Spinal cord (tissue), 10 donors: ENCODE results near the gene TCF7L1. TPM values are rescaled to one million over a fixed set of nuclear protein-coding genes. Genes with fewer than 3 reads are reported as not detected.

Source experiments
- DNase-seq, 6 donors: peaks; one replicate each; pipeline versions ENCODE4 v3.0.0 to v3.0.0-alpha.2; 2013 to 2015; ENCODE audit warnings: low spot score in 6 of 6, low read depth in 4 of 6
- H3K27ac ChIP-seq: one replicate; pipeline ENCODE4 v1.5.1; 2013; ENCODE audit warnings: low read depth, low read length, control low read depth
- H3K27me3 ChIP-seq: one replicate; pipeline ENCODE4 v1.6.1; 2013; ENCODE audit warnings: low read length; ENCODE audit not compliant: control insufficient read depth, insufficient read depth
- H3K36me3 ChIP-seq: one replicate; pipeline ENCODE4 v1.6.1; 2013; ENCODE audit warnings: low read length; ENCODE audit not compliant: control insufficient read depth, insufficient read depth
- H3K4me1 ChIP-seq: one replicate; pipeline ENCODE4 v1.6.1; 2013; ENCODE audit warnings: low read length; ENCODE audit not compliant: control insufficient read depth, insufficient read depth
- H3K4me3 ChIP-seq: one replicate; pipeline ENCODE4 v1.5.1; 2013; ENCODE audit warnings: low read depth, low read length, control low read depth
- H3K9me3 ChIP-seq: one replicate; pipeline ENCODE4 v1.6.1; 2013; ENCODE audit warnings: low read length; ENCODE audit not compliant: control insufficient read depth, insufficient read depth
- WGBS: methylation state at CpG from one replicate; pipeline ENCODE4 v1.1.5; 2013; ENCODE audit warnings: missing lambda C conversion rate; ENCODE audit not compliant: insufficient coverage; 5-methylcytosine and 5-hydroxymethylcytosine counted together
- polyA plus RNA-seq, 2 donors: library from polyadenylated mRNA; unstranded; fragments of 120-200 nt; gene quantifications; one replicate each; pipeline ENCODE4 v1.2.1, GENCODE V29; 2013; ENCODE audit not compliant: insufficient read length in 2 of 2
- total RNA-seq, 2 donors: library from RNA; depleted of rRNA in 1 of 2; stranded (reverse); fragments of 120-200 nt in 1 of 2; fragments of >200 nt in 1 of 2; gene quantifications; one replicate each; pipeline versions ENCODE4 v1.2.3 to v1.2.4, GENCODE V29; 2013 to 2014
- donor health status: healthy.

TCF7L1 gene
- total and polyA plus RNA-seq, 4 donors = 3.4 to 41.9 (median 19.9) TPM

GRCh38 chr2:85276571-85277118, 143.5 kb downstream of the TCF7L1 start:
- DNase-seq = no peak

GRCh38 chr2:85277416-85278158, 144.4 kb downstream of the TCF7L1 start:
- H3K36me3 ChIP-seq = no peaks in the 10 kb centered on the region
- peak in 3 of 6 donors; percentile 49 to 84 (median 83) for DNase-seq
- peak overlapping the region; percentile 82 for H3K27ac ChIP-seq
- H3K4me1 ChIP-seq = peaks cover 28% of the 10 kb centered on the region
- H3K4me3 ChIP-seq = peak overlapping the region; percentile 24
- no peaks in the 10 kb centered on the region for H3K27me3 ChIP-seq
- H3K9me3 ChIP-seq = no peaks in the 10 kb centered on the region
- WGBS = 36% methylated on average over 14 of the region's 15 CpGs

More at GRCh38 chr2:85276571-85277118, 143.5 kb downstream of the TCF7L1 start:
- Histone ChIP-seq H3K9me3 (no peaks in the 10 kb centered on the region), H3K4me1 (peaks cover 28% of the 10 kb centered on the region), H3K27ac (peak overlapping the region; percentile 42), H3K27me3 (no peaks in the 10 kb centered on the region), H3K36me3 (no peaks in the 10 kb centered on the region), H3K4me3 (no peak overlapping the region)
- 48% methylated on average over 14 of the region's 14 CpGs for WGBS

GRCh38 chr2:85278361-85278760, 145.2 kb downstream of the TCF7L1 start:
- Histone ChIP-seq H3K27me3 (no peaks in the 10 kb centered on the region), H3K27ac (peak overlapping the region; percentile 82), H3K4me1 (peaks cover 28% of the 10 kb centered on the region), H3K36me3 (peaks cover 2% of the 10 kb centered on the region), H3K9me3 (no peaks in the 10 kb centered on the region), H3K4me3 (peak overlapping the region; percentile 24)
- no CpG with 5 or more reads among the region's 2 CpGs for WGBS
- no peak for DNase-seq

DNA sequence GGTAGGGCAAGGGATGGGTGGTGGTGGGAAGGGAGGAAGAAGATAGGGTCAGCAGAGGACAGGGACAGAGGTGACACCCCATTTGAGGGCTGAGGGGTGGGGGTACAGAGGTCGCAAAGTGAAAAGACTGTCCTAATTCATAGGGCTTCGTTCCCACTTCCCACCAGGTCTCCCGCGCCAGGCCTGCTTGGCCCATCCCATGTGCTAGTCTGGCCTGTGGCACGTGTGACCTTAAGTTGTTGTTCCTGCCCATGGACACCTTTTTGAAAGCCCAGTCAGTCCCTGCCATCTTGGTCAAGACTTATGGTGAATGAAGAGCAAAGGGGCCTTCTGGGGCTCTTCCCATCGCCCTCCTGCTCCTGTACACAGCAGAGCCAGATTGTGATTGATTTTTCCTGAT, 148.4 kb downstream of the TCF7L1 start:
- WGBS = 75% methylated on average over 4 of the region's 6 CpGs
- H3K9me3 ChIP-seq = no peaks in the 10 kb centered on the region
- H3K36me3 ChIP-seq = peaks cover 6% of the 10 kb centered on the region
- DNase-seq = no peak
- no peaks in the 10 kb centered on the region for H3K27me3 ChIP-seq
- no peak overlapping the region for H3K4me3 ChIP-seq
- H3K27ac ChIP-seq = no peak overlapping the region
- H3K4me1 ChIP-seq = peaks cover 24% of the 10 kb centered on the region

DNA sequence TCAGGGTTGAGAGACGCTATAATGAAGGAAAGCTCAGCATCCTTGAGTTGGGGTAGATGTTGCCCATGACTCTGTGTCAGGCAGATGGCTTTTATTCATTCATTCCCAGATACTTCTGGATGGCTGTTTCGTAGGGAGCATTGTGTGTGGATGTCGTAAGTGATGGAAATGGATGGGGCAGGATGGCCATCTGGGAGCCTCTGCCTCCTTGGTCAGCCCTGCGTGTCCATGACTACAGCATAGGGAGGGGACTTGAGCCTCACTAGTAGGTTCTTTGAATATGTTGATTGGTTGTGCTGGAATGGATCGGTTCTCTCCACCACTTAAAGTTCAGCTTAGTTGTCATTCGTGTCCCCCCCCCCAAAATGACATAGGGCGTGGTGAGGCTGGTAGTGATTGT, 149.7 kb downstream of the TCF7L1 start:
- Histone ChIP-seq H3K9me3 (no peaks in the 10 kb centered on the region), H3K4me3 (no peak overlapping the region), H3K27ac (no peak overlapping the region), H3K36me3 (peaks cover 6% of the 10 kb centered on the region), H3K4me1 (peaks cover 11% of the 10 kb centered on the region), H3K27me3 (no peaks in the 10 kb centered on the region)
- DNase-seq = peak in 1 of 6 donors; percentile 37
- WGBS = 63% methylated on average over 4 of the region's 7 CpGs

GRCh38 chr2:85283641-85284040, 150.4 kb downstream of the TCF7L1 start:
- peaks cover 7% of the 10 kb centered on the region for H3K4me1 ChIP-seq
- no peak overlapping the region for H3K27ac ChIP-seq
- no peak for DNase-seq
- H3K36me3 ChIP-seq = peaks cover 6% of the 10 kb centered on the region
- no peaks in the 10 kb centered on the region for H3K9me3 ChIP-seq
- 84% methylated on average over 5 of the region's 8 CpGs for WGBS
- H3K4me3 ChIP-seq = no peak overlapping the region
- no peaks in the 10 kb centered on the region for H3K27me3 ChIP-seq

GRCh38 chr2:85286918-85287317, 153.7 kb downstream of the TCF7L1 start:
- WGBS = 65% methylated on average over 8 of the region's 8 CpGs
- H3K4me1 ChIP-seq = peaks cover 7% of the 10 kb centered on the region

GRCh38 chr2:85287721-85288120, 154.5 kb downstream of the TCF7L1 start:
- no CpG with 5 or more reads among the region's 7 CpGs for WGBS
- no peak overlapping the region for H3K27ac ChIP-seq

More at GRCh38 chr2:85286918-85287317, 153.7 kb downstream of the TCF7L1 start:
- Histone ChIP-seq H3K4me3 (no peak overlapping the region), H3K27ac (no peak overlapping the region), H3K9me3 (no peaks in the 10 kb centered on the region), H3K27me3 (no peaks in the 10 kb centered on the region), H3K36me3 (peaks cover 6% of the 10 kb centered on the region)
- no peak for DNase-seq

GRCh38 chr2:85288244-85288725, 155.1 kb downstream of the TCF7L1 start:
- Histone ChIP-seq H3K9me3 (no peaks in the 10 kb centered on the region), H3K27ac (no peak overlapping the region), H3K36me3 (peaks cover 5% of the 10 kb centered on the region), H3K4me3 (no peak overlapping the region), H3K27me3 (no peaks in the 10 kb centered on the region), H3K4me1 (peaks cover 7% of the 10 kb centered on the region)
- 71% methylated on average over 8 of the region's 10 CpGs for WGBS
- no peak for DNase-seq

More at GRCh38 chr2:85287721-85288120, 154.5 kb downstream of the TCF7L1 start:
- Histone ChIP-seq H3K36me3 (peaks cover 6% of the 10 kb centered on the region), H3K4me3 (no peak overlapping the region), H3K9me3 (no peaks in the 10 kb centered on the region), H3K27me3 (no peaks in the 10 kb centered on the region), H3K4me1 (peaks cover 7% of the 10 kb centered on the region)
- no peak for DNase-seq
